Neural progenitor cell (in vitro differentiated cells): ENCODE data around the gene CD300A.

Experiments used
- EZH2 ChIP-seq: fragments of 200-600 bp; sonication (generic); IDR thresholded peaks from 2 replicates; pipeline ENCODE4 v1.6.1; 2017; ENCODE audit warnings: antibody characterized with exemption, mild to moderate bottlenecking, moderate library complexity
- EZH2phosphoT487 ChIP-seq: fragments of 200-600 bp; sonication (generic); IDR thresholded peaks from 2 replicates; pipeline ENCODE4 v1.6.1; 2017; ENCODE audit warnings: antibody characterized with exemption
- TF ChIP-seq, protein P1 (sequence below): fragments of 200-600 bp; sonication (generic); IDR thresholded peaks from 2 replicates; pipeline ENCODE4 v1.5.1; 2017; ENCODE audit warnings: antibody characterized with exemption, mild to moderate bottlenecking

GRCh38 chr17:74531231-74531761 is 64.9 kb downstream of the CD300A start, which contains the start of gene CD300LB:
- TF ChIP-seq, protein P1, sequence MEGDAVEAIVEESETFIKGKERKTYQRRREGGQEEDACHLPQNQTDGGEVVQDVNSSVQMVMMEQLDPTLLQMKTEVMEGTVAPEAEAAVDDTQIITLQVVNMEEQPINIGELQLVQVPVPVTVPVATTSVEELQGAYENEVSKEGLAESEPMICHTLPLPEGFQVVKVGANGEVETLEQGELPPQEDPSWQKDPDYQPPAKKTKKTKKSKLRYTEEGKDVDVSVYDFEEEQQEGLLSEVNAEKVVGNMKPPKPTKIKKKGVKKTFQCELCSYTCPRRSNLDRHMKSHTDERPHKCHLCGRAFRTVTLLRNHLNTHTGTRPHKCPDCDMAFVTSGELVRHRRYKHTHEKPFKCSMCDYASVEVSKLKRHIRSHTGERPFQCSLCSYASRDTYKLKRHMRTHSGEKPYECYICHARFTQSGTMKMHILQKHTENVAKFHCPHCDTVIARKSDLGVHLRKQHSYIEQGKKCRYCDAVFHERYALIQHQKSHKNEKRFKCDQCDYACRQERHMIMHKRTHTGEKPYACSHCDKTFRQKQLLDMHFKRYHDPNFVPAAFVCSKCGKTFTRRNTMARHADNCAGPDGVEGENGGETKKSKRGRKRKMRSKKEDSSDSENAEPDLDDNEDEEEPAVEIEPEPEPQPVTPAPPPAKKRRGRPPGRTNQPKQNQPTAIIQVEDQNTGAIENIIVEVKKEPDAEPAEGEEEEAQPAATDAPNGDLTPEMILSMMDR: no peak
- TF ChIP-seq EZH2 (no peak), EZH2phosphoT487 (no peak)
